Stimulated activated CD8-positive, alpha-beta memory T cell treated with anti-CD3 and anti-CD28 coated beads, Interleukin-12 subunit alpha, Interleukin-12 subunit beta, amount 100 ng/mL, for 1 hour (primary cell): ENCODE measurements around the gene KCNQ1.

Source experiments
- DNase-seq: peaks from one replicate; pipeline ENCODE4 v3.0.0-alpha.2; 2020; ENCODE audit warnings: low read depth

Gene KCNQ1

GRCh38 chr11:2651054-2651617 is 206.3 kb downstream of the KCNQ1 start:
- DNase-seq = no peak

- DNase-seq = no peak
Measured at GRCh38 chr11:2651826-2652271, 207.0 kb downstream of the KCNQ1 start.

GRCh38 chr11:2652333-2653197 is 207.8 kb downstream of the KCNQ1 start:
- no peak for DNase-seq

- DNase-seq = no peak
Measured at GRCh38 chr11:2653198-2653551, 208.4 kb downstream of the KCNQ1 start.

- no peak for DNase-seq
Measured at GRCh38 chr11:2653930-2654739, 209.3 kb downstream of the KCNQ1 start.

GRCh38 chr11:2655016-2655719 is 210.4 kb downstream of the KCNQ1 start:
- no peak for DNase-seq

DNA sequence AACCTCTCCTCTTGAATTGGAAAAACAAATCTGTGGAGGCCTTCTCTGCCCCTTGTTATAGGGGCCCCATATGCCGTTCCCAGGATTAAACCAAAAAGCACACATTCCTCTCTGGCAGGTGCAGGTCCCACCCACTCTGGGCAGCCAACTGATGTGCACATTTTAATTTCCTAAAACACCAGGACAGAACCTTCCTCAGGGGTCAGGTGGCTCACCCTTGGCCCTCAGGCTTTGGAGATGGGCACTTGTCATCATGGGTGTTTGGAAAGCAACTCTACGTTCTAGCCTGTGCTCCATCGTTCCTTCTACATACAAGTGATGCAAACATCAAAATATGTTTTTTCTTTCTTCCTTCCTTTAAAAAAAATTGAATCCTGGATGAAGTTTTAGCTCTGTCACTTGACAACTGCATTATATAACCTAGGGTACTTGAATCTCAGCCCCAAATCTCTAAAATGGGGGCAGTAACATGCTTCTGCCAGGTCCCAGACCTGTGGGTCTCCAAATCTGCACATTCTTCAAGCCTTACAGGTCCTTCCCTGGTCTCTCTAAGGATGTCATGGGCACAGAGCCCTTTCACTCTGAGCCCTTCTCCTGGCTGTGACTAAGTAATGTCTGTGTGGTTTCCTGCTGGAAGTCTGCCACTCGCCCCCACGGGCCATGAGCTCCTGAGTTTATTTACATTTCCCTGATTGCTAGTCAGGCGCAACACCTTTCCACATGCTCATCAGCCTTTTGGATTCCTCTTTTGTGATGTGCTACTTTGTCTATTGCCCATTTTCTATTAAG is 211.2 kb downstream of the KCNQ1 start:
- no peak for DNase-seq

GRCh38 chr11:2656859-2657258 is 212.1 kb downstream of the KCNQ1 start:
- DNase-seq = no peak

GRCh38 chr11:2657697-2658284 is 213.0 kb downstream of the KCNQ1 start:
- no peak for DNase-seq

DNA sequence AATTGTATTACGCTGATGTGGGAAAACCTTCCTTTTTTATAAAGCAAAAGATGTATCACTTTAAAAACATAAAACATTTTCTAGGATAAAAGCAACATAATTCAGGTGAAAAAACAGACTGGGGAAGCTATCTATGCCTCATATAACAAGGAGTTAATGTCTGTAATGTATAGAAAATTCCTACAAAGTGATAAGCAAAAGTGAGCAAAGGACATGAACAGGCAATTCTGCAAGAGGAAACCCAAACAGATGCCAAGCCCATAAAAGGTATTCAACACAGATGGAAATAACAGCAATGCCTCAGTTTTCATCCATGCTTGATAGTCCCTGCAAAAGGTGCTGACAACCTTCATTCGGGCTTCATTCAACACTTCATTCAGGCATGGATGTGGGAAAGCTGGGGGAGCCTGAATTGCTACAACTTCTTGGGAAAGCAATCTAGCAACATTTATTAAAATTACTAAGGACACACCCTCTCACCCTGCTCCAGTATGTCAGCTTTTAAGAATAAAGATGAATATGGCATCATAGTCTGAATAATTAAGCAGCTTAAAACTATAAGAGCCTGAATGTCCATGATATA is 215.6 kb downstream of the KCNQ1 start:
- DNase-seq = no peak

DNA sequence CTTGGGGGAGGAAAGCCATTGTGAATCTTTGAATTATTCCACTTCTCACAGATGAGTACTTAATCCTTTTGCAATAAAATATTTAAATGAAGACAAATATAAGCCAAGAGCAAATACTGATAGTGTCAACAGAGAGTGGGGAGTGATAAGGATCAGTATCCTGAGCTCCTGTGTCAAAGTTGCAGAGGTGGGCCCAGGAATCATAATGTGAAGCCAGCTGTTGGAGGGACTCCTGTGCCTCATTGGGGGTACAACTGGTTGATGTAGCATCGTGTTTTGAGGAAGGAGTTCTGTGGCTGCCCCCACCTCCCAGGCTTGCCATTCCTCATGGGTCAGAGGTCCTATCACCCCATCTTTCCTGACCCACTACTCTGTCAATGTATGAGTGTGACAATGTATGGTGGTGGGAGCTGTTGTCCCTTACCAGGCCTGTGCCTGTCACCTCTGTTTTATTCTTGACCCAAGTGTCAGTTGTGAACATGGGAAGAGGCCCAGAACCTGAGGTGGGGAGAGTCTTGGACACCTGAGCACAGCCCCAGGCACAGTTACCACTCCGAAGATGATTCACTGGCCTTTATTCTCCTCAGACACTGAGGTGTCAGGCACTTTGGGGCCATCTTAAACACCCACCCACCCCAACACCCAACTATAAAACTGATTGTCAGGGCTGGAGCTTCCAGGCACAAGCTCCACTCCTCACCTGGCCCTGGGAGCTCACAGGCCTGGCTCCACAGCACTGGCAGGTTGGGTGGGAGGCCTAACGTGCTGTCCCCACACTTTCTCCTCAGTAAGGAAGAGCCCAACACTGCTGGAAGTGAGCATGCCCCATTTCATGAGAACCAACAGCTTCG is 216.6 kb downstream of the KCNQ1 start:
- DNase-seq = no peak

DNA sequence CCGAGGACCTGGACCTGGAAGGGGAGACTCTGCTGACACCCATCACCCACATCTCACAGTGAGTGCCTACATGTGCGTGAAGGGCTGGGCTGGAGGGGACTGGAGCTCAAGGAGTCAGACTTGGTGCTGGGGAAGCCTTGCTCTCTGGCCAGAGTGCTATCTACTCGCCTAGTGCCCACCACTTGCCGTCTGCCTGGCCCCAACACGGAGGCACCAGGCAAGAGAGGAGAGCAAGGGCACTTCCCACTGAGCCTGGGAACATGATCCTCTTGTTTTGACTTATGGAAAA is 217.2 kb downstream of the KCNQ1 start:
- no peak for DNase-seq

DNA sequence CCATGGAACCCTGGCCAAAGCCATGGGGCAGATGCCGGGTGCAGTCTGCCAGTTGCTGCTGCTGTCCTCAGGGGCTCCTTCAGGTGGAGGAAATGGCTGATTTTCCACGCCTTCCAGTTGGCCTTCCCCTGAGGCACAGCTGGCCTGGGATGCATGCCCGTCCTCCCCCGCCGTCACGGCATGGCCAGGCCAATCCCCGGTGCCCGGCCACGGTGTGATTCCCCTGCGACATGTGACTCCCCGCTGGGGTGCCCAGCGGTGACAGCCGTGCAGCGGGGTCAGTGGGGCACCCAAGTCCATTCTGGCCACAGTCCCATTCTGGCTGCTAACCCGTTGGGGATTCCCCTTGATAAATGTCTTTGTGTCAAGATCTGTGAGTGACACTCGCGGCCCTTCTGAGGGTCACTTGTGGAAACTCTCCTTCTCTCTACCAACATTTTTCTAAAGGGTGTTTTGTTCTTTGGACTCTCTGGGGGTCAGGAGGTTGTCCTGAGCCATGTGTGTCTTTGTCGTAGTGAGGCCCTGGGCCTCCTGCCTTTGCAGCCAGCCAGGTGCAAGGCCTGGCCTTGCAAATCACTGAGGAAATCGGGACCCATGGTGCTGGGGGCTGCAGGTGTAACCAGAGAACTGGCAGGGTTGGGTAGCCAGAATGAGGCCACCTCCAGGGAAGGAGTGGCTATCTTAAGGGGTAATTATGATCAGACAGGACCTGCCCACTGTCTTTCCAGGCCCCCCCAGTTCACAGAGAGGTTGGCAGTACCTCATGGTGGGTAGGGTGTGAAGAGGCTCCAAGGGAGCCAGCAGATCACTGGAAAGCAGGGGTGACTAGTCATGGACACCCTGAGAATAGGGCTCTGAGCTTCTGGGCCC is 217.9 kb downstream of the KCNQ1 start:
- no peak for DNase-seq

DNA sequence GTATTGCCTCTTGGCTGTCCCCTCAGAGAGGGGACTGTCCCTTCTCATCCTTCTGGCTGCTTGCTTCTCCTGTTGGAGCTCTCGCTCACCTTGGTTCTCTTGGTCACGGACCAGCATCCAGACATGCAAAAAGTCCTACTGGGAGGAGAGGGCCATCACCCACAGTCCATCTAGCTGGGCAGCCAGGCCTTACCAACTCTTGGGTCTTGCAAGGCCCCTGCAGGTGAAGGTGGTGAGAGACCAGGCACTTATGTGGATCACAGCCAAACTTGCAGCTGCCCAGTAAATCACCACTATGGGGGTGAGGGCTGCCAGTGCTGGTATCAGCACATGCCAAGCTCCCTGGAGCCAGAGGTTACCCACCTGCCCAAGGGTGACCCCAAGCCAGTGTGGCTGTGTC is 218.7 kb downstream of the KCNQ1 start:
- no peak for DNase-seq

GRCh38 chr11:2663915-2664314 is 219.1 kb downstream of the KCNQ1 start:
- no peak for DNase-seq

- no peak for DNase-seq
Measured at GRCh38 chr11:2664376-2664775, 219.6 kb downstream of the KCNQ1 start.

DNA sequence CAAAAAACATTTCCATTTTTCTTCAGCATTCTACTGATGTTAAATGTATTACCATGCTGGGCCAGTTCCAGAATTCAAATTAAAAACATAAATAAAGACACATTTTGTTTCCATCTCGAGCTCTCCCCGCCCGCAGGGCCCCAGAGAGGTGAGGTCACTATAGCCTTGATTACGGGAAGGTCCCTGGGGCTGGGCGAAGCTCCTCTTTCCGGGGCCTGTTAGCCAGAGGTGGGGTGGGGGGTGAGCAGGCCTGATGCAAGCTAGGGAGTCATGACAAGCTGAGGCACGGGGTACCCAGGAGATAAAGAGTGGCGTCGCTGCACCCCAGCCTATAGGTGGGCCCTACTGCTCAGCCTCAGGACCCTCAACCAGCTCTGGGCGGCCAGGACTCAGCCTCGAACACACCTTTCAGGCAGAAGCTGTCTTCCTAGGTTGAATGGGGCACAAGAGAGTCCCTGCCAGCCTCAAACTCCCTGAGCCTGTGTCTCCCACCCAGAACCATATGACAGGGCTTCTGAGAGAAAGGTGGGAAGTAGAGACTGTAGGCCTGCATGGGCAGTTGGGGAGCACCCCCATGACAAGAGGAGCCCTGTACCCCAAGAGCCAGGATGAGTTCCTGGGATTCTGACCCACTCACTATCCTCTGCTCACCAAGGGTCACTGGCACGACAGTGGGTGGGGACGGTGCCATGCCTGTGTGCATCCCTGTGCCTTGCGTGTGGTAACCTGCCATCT is 220.2 kb downstream of the KCNQ1 start:
- no peak for DNase-seq
